GM23248 (cell line): Measurements from ENCODE around the gene ZNF280A. TPM values are rescaled to one million over a fixed set of nuclear protein-coding genes. Genes with fewer than 3 reads are reported as not detected.

Experiments
- DNase-seq: peaks from one replicate; pipeline ENCODE4 v3.0.0-alpha.2; 2015
- H2AFZ ChIP-seq: fragments of 200-600 bp; sonication (generic); 2 replicates; pipeline ENCODE4 v1.6.1; 2016; ENCODE audit warnings: antibody characterized with exemption
- H3F3A ChIP-seq: fragments of 200-600 bp; sonication (generic); 2 replicates; pipeline ENCODE4 v1.6.1; 2016; ENCODE audit warnings: mild to moderate bottlenecking, antibody characterized with exemption, mixed run types; ENCODE audit not compliant: insufficient read depth
- H3K27ac ChIP-seq: fragments of 200-600 bp; sonication (generic); 2 replicates; pipeline ENCODE4 v1.5.1; 2016; ENCODE audit warnings: mild to moderate bottlenecking
- H3K27me3 ChIP-seq: fragments of 200-600 bp; sonication (generic); replicated peaks from 2 replicates; pipeline ENCODE4 v1.6.1; 2016; ENCODE audit warnings: mild to moderate bottlenecking; ENCODE audit not compliant: insufficient read depth
- H3K36me3 ChIP-seq: fragments of 200-600 bp; sonication (generic); 2 replicates; pipeline ENCODE4 v1.6.1; 2016; ENCODE audit warnings: low read depth, mild to moderate bottlenecking
- H3K4me1 ChIP-seq: fragments of 200-600 bp; sonication (generic); 2 replicates; pipeline ENCODE4 v1.6.1; 2016; ENCODE audit warnings: mild to moderate bottlenecking; ENCODE audit not compliant: insufficient read depth
- H3K4me2 ChIP-seq: fragments of 200-600 bp; sonication (generic); one replicate; pipeline ENCODE4 v1.6.1; 2016; ENCODE audit warnings: mild to moderate bottlenecking; ENCODE audit not compliant: unreplicated experiment
- H3K4me3 ChIP-seq: fragments of 200-600 bp; sonication (generic); 2 replicates; pipeline ENCODE4 v1.5.1; 2016; ENCODE audit warnings: mild to moderate bottlenecking
- H3K79me2 ChIP-seq: fragments of 200-600 bp; sonication (generic); 2 replicates; pipeline ENCODE4 v1.6.1; 2016; ENCODE audit warnings: mild to moderate bottlenecking; ENCODE audit not compliant: insufficient read depth
- H3K9ac ChIP-seq: fragments of 200-600 bp; sonication (generic); 2 replicates; pipeline ENCODE4 v1.6.1; 2016; ENCODE audit warnings: mild to moderate bottlenecking
- H3K9me2 ChIP-seq: fragments of 200-600 bp; sonication (generic); 2 replicates; pipeline ENCODE4 v1.6.1; 2016; ENCODE audit warnings: mixed run types, mild to moderate bottlenecking, moderate library complexity; ENCODE audit not compliant: insufficient read depth
- H3K9me3 ChIP-seq: fragments of 200-600 bp; sonication (generic); one replicate; pipeline ENCODE4 v1.6.1; 2017; ENCODE audit warnings: low read depth
- H4K20me1 ChIP-seq: fragments of 200-600 bp; sonication (generic); 2 replicates; pipeline ENCODE4 v1.6.0; 2016; ENCODE audit not compliant: insufficient read depth
- EZH2 ChIP-seq: fragments of 200-600 bp; sonication (generic); IDR thresholded peaks from 2 replicates; pipeline ENCODE4 v1.6.1; 2018; ENCODE audit warnings: antibody characterized with exemption, mild to moderate bottlenecking; ENCODE audit not compliant: insufficient read depth, poor library complexity, severe bottlenecking
- EZH2phosphoT487 ChIP-seq: fragments of 200-600 bp; sonication (generic); IDR thresholded peaks from 2 replicates; pipeline ENCODE4 v1.6.1; 2018; ENCODE audit warnings: antibody characterized with exemption, moderate library complexity, mild to moderate bottlenecking, low read depth; ENCODE audit not compliant: insufficient read depth
- WGBS, 2 experiments: methylation state at CpG; one replicate each; pipeline ENCODE4 v1.1.6; 2015 to 2017; ENCODE audit warnings: low lambda C conversion rate in 2 of 2, low coverage in 1 of 2; ENCODE audit errors: missing lambda C conversion rate in 2 of 2; 5-methylcytosine and 5-hydroxymethylcytosine counted together
- in situ Hi-C: fragments of 300-500 bp; cut with MboI; formaldehyde crosslinking; loops from 2 replicates; pipeline ENCODE4 v1.15.0; 2020
- polyA plus RNA-seq: library from polyadenylated mRNA; unstranded; fragments of >200 nt; fragmentation: Nextera tagmentation; extraction: Ambion mirVana; gene quantifications from 2 replicates; pipeline ENCODE4 v1.2.1, GENCODE V29; 2016
- total RNA-seq: library from RNA; depleted of rRNA; stranded (reverse); fragments of >200 nt; shearing (Covaris generic); gene quantifications from 2 replicates; pipeline ENCODE4 v1.2.3, GENCODE V29; 2014

Gene ZNF280A
- total and polyA plus RNA-seq, 2 experiments from 2014 or later = not detected

- no peak overlapping the region for H2AFZ ChIP-seq
- H3K27me3 ChIP-seq = 0 out of 2 replicates have a peak, but pooled peaks cover 5% of the 10 kb centered on the region
- H3K79me2 ChIP-seq = no peaks in the 10 kb centered on the region
- H3K27ac ChIP-seq = no peak overlapping the region
- H3K4me3 ChIP-seq = no peak overlapping the region
- no peaks in the 10 kb centered on the region for H3F3A ChIP-seq
- H4K20me1 ChIP-seq = no peaks in the 10 kb centered on the region
- in situ Hi-C loops = no loop called here
- H3K36me3 ChIP-seq = no peaks in the 10 kb centered on the region
- TF ChIP-seq EZH2phosphoT487 (no peak), EZH2 (no peak)
- H3K4me1 ChIP-seq = no peaks in the 10 kb centered on the region
- WGBS, 2 experiments = 37 to 41% methylated on average over 3 of the region's 3 CpGs
- H3K9ac ChIP-seq = no peak overlapping the region
- H3K4me2 ChIP-seq = no peak overlapping the region
- DNase-seq = no peak
- no peaks in the 10 kb centered on the region for H3K9me3 ChIP-seq
- H3K9me2 ChIP-seq = no peaks in the 10 kb centered on the region
Measured at GRCh38 chr22:22485524-22485923, 34.5 kb downstream of the ZNF280A start.

DNA sequence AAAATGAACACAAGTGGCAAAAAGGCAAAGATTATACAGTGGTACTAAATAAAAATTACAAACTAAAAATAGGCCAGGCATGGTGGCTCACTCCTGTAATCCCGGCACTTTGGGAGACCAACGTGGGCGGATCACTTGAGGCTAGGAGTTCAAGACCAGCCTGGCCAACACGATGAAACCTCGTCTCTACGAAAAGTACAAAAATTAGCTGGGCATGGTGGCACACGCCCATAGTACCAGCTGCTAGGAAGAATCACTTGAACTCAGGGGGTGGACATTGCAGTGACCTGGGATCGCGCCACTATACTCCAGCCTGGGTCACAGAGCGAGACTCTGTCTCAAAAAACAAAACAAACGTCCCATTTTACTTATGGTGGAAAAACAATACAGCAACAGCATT, 36.0 kb downstream of the ZNF280A start:
- Histone ChIP-seq H3K4me1 (no peaks in the 10 kb centered on the region), H3K4me2 (no peak overlapping the region), H3F3A (no peaks in the 10 kb centered on the region), H3K9me2 (no peaks in the 10 kb centered on the region), H3K9me3 (no peaks in the 10 kb centered on the region), H3K27me3 (0 out of 2 replicates have a peak, but pooled peaks cover 5% of the 10 kb centered on the region), H3K79me2 (no peaks in the 10 kb centered on the region), H3K36me3 (no peaks in the 10 kb centered on the region), H4K20me1 (no peaks in the 10 kb centered on the region), H3K9ac (no peak overlapping the region), H3K27ac (no peak overlapping the region), H3K4me3 (no peak overlapping the region), H2AFZ (no peak overlapping the region)
- in situ Hi-C loops = no loop called here
- TF ChIP-seq EZH2phosphoT487 (no peak), EZH2 (no peak)
- WGBS, 2 experiments = 57 to 64% methylated on average over 11 of the region's 11 CpGs
- DNase-seq = no peak

DNA sequence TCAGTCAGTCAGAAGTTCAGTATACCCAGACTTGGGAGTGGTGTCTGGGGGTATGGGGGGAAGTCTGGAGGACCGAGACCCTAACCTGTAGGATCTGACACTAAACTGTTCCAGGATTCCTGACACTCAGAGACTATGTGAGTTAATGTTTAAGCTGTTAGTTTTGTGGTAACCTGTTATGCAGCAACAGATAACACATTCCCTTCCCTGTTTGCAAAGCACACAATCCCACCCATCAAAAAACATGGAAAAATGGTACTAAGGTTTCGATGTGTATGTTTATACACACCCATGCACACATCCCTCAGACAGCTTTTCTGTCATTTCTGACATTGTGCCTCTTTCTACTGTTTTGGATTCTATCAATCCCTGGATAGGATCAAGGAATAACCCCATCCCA, 39.1 kb downstream of the ZNF280A start:
- H3K27ac ChIP-seq = no peak overlapping the region

GRCh38 chr22:22479999-22480532, 40.0 kb downstream of the ZNF280A start:
- in situ Hi-C loops = no loop called here
- no peaks in the 10 kb centered on the region for H3K9me3 ChIP-seq
- H3K27me3 ChIP-seq = no peaks in the 10 kb centered on the region
- H3K9ac ChIP-seq = no peak overlapping the region
- TF ChIP-seq EZH2 (no peak), EZH2phosphoT487 (no peak)
- H3K4me2 ChIP-seq = no peak overlapping the region
- H3K79me2 ChIP-seq = no peaks in the 10 kb centered on the region
- H3K4me1 ChIP-seq = no peaks in the 10 kb centered on the region
- no peaks in the 10 kb centered on the region for H3K36me3 ChIP-seq
- H4K20me1 ChIP-seq = no peaks in the 10 kb centered on the region
- H3K4me3 ChIP-seq = no peak overlapping the region
- H3F3A ChIP-seq = no peaks in the 10 kb centered on the region
- DNase-seq = peak; percentile 10
- no peak overlapping the region for H3K27ac ChIP-seq
- H2AFZ ChIP-seq = no peak overlapping the region
- 44 to 48% methylated on average over 5 of the region's 5 CpGs for WGBS, 2 experiments
- H3K9me2 ChIP-seq = no peaks in the 10 kb centered on the region

More for the DNA sequence above, 39.1 kb downstream of the ZNF280A start:
- no peaks in the 10 kb centered on the region for H3K9me2 ChIP-seq
- no peaks in the 10 kb centered on the region for H3K79me2 ChIP-seq
- 11% methylated on average over 2 of the region's 2 CpGs for WGBS, 2 experiments
- H3K4me2 ChIP-seq = no peak overlapping the region
- no peaks in the 10 kb centered on the region for H3K4me1 ChIP-seq
- H3F3A ChIP-seq = no peaks in the 10 kb centered on the region
- no peaks in the 10 kb centered on the region for H3K27me3 ChIP-seq
- H3K36me3 ChIP-seq = no peaks in the 10 kb centered on the region
- no peak overlapping the region for H3K9ac ChIP-seq
- in situ Hi-C loops = no loop called here
- TF ChIP-seq EZH2 = no peak
- no peaks in the 10 kb centered on the region for H4K20me1 ChIP-seq
- H3K9me3 ChIP-seq = no peaks in the 10 kb centered on the region
- H2AFZ ChIP-seq = no peak overlapping the region
- H3K4me3 ChIP-seq = no peak overlapping the region
- DNase-seq = no peak

DNA sequence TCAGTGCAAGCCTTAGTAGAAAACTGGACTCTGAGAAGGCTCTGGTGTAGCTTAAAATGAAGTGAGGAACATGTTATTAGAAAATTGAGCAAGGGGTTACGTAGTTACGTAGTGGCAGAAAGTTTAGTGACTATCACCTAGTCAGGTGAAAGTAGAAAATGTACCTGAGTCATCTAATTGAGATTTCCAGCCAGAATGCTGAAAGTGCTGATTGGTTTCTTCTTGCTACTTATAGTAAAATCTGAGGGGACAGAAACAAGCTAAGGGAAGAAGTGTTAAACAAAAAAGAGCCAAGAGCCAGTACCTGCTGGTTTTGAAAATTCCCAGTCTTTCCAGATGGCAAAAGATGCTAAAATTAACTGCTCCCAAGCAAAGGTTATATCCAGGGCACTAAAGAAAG, 41.0 kb downstream of the ZNF280A start:
- Histone ChIP-seq H3K27ac (no peak overlapping the region), H3K9me2 (no peaks in the 10 kb centered on the region), H3K4me2 (no peak overlapping the region), H3F3A (no peaks in the 10 kb centered on the region), H3K4me3 (no peak overlapping the region), H2AFZ (no peak overlapping the region), H3K27me3 (peaks cover 3% of the 10 kb centered on the region; the same call in 1 of the 2 replicates), H3K36me3 (no peaks in the 10 kb centered on the region), H3K79me2 (no peaks in the 10 kb centered on the region), H3K9ac (no peak overlapping the region), H4K20me1 (no peaks in the 10 kb centered on the region), H3K4me1 (no peaks in the 10 kb centered on the region), H3K9me3 (no peaks in the 10 kb centered on the region)
- no peak for DNase-seq
- TF ChIP-seq EZH2 (no peak), EZH2phosphoT487 (no peak)
- in situ Hi-C loops = no loop called here
- 48 to 86% methylated on average over 2 of the region's 2 CpGs for WGBS, 2 experiments
